K562 (cell line): ENCODE measurements around the gene GALNT7.

ENCODE experiments used
- CTCF ChIP-seq, 3 experiments: IDR thresholded peaks in 2 of 3; conservative IDR thresholded peaks in 1 of 3; 2 replicates each; pipeline ENCODE4 v1.5.1; 2011 to 2012; ENCODE audit warnings: low read length in 3 of 3, mild to moderate bottlenecking in 3 of 3, control low read depth in 2 of 3, improper control_type of control experiment in 1 of 3, inconsistent platforms in 1 of 3, low read depth in 1 of 3, mixed read lengths in 1 of 3, moderate library complexity in 1 of 3; ENCODE audit not compliant: insufficient read depth in 2 of 3
- ELF2 ChIP-seq: fragments of 250-450 bp; sonication (Bioruptor Pico); IDR thresholded peaks from 2 replicates; pipeline ENCODE4 v1.5.0; 2021; ENCODE audit warnings: mild to moderate bottlenecking
- NFRKB ChIP-seq: fragments of 450-650 bp; IDR thresholded peaks from 2 replicates; pipeline ENCODE4 v1.6.1; 2016; ENCODE audit warnings: low read depth
- POLR2A ChIP-seq: fragments of 450-650 bp; conservative IDR thresholded peaks from 2 replicates; pipeline ENCODE4 v1.6.1; 2016
- PTTG1 ChIP-seq: fragments of 450-650 bp; IDR thresholded peaks from 2 replicates; pipeline ENCODE4 v1.6.1; 2016; ENCODE audit warnings: low read depth, mild to moderate bottlenecking, missing genetic modification characterization, missing compliant biosample characterization
- TSHZ1 ChIP-seq: fragments of 250-450 bp; sonication (Bioruptor Pico); IDR thresholded peaks from 2 replicates; pipeline ENCODE4 v1.4.0; 2020; ENCODE audit warnings: mild to moderate bottlenecking, moderate library complexity
- ZC3H11A ChIP-seq: IDR thresholded peaks from 2 replicates; pipeline ENCODE4 v1.6.1; 2012; ENCODE audit warnings: low read depth, low read length, improper control_type of control experiment
- ZMIZ1 ChIP-seq, 2 experiments: fragments of 150-350 bp in 1 of 2; IDR thresholded peaks; 2 replicates each; pipeline ENCODE4 v1.6.1; 2012 to 2016; ENCODE audit warnings: low read depth in 2 of 2, low read length in 2 of 2, mild to moderate bottlenecking in 1 of 2, moderate library complexity in 1 of 2

- no peak for TF ChIP-seq ZMIZ1 (IDR thresholded peaks at IDR 0.05; ENCODE audit: low read depth in 2 of 2, low read length in 2 of 2)
- no peak for TF ChIP-seq TSHZ1 (CRISPR knock-in tag)
- no peak for TF ChIP-seq NFRKB
- TF ChIP-seq ZC3H11A = no peak
- TF ChIP-seq PTTG1 (tag) = no peak
- no peak for TF ChIP-seq POLR2A
- TF ChIP-seq ELF2 (CRISPR knock-in tag) = no peak
- no peak for TF ChIP-seq CTCF (IDR thresholded peaks at IDR 0.05 in 2 of 3, conservative IDR thresholded peaks at IDR 0.05 in 1 of 3; ENCODE audit: insufficient read depth in 2 of 3, low read depth in 1 of 3, low read length in 3 of 3)
Observed at GRCh38 chr4:173152104-173152503, 16.5 kb upstream of the GALNT7 start.
